Lower leg skin (tissue), 3 donors: Measurements from ENCODE around the gene MACF1.

Source experiments
- POLR2A ChIP-seq, 2 donors: fragments of 450-650 bp; IDR thresholded peaks; one replicate each; pipeline ENCODE4 v1.6.1; 2016 to 2017; ENCODE audit warnings: antibody characterized with exemption in 2 of 2, mild to moderate bottlenecking in 1 of 2, moderate library complexity in 1 of 2
- TF ChIP-seq, protein P1 (sequence below), 3 donors: fragments of 450-650 bp; IDR thresholded peaks; one replicate each; pipeline ENCODE4 v1.5.1; 2016; ENCODE audit warnings: antibody characterized with exemption in 3 of 3, mild to moderate bottlenecking in 3 of 3, moderate library complexity in 2 of 3

DNA sequence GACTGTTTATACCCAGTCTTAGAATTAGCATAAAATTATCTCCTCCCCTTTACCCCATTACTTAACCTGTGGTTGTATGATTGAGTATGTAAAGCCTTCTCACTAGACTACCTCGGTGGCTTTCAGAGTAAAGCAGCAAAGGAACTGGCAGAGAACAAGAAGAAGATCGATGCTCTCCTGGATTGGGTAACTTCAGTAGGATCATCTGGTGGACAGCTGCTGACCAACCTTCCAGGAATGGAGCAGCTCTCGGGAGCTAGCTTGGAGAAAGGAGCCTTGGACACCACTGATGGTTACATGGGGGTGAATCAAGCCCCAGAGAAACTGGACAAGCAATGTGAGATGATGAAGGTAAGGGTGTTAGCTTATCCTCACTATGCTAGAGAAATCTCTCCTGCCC, 148.4 kb downstream of the MACF1 start:
- TF ChIP-seq, protein P1, sequence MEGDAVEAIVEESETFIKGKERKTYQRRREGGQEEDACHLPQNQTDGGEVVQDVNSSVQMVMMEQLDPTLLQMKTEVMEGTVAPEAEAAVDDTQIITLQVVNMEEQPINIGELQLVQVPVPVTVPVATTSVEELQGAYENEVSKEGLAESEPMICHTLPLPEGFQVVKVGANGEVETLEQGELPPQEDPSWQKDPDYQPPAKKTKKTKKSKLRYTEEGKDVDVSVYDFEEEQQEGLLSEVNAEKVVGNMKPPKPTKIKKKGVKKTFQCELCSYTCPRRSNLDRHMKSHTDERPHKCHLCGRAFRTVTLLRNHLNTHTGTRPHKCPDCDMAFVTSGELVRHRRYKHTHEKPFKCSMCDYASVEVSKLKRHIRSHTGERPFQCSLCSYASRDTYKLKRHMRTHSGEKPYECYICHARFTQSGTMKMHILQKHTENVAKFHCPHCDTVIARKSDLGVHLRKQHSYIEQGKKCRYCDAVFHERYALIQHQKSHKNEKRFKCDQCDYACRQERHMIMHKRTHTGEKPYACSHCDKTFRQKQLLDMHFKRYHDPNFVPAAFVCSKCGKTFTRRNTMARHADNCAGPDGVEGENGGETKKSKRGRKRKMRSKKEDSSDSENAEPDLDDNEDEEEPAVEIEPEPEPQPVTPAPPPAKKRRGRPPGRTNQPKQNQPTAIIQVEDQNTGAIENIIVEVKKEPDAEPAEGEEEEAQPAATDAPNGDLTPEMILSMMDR (IDR thresholded peaks at IDR 0.05), result no peak
- no peak for TF ChIP-seq POLR2A (IDR thresholded peaks at IDR 0.05)
